G401 (cell line): Measurements from ENCODE around the gene COTL1. TPM values are rescaled to one million over a fixed set of nuclear protein-coding genes. Genes with fewer than 3 reads are reported as not detected.
"Not testable (repeated sequence)": the region's sequence is repeated elsewhere in the genome, so short reads cannot be mapped to it uniquely, and the experiment has no call there.

Experiments used
- DNase-seq: peaks from one replicate; pipeline ENCODE4 v3.0.0-alpha.2; 2015; ENCODE audit warnings: low spot score
- in situ Hi-C: cut with HindIII; loops from 2 replicates; pipeline ENCODE4 v1.10.0; 2016; ENCODE audit warnings: low sequenced_read_pairs, mixed read lengths
- total RNA-seq: library from RNA; depleted of rRNA; stranded (reverse); fragments of >200 nt; shearing (Covaris generic); gene quantifications from 2 replicates; pipeline ENCODE4 v1.2.3, GENCODE V29; 2014

COTL1 gene
- total RNA-seq, 1 experiment from 2014 or later: 79.9 TPM

- in situ Hi-C loops: no loop called here
- DNase-seq: peak; percentile 35
Observed at GRCh38 chr16:84647828-84648594, 30.1 kb upstream of the COTL1 start, which contains the start of gene KLHL36. KLHL36 (plus strand) TSS chr16:84648511; CDS start chr16:84650868, 2,357 bp downstream.

- DNase-seq: no peak
- in situ Hi-C loops: no loop called here
Observed at GRCh38 chr16:84643674-84644073, 25.8 kb upstream of the COTL1 start.

GRCh38 chr16:84643180-84643583, 25.3 kb upstream of the COTL1 start:
- in situ Hi-C loops: no loop called here
- no peak for DNase-seq

DNA sequence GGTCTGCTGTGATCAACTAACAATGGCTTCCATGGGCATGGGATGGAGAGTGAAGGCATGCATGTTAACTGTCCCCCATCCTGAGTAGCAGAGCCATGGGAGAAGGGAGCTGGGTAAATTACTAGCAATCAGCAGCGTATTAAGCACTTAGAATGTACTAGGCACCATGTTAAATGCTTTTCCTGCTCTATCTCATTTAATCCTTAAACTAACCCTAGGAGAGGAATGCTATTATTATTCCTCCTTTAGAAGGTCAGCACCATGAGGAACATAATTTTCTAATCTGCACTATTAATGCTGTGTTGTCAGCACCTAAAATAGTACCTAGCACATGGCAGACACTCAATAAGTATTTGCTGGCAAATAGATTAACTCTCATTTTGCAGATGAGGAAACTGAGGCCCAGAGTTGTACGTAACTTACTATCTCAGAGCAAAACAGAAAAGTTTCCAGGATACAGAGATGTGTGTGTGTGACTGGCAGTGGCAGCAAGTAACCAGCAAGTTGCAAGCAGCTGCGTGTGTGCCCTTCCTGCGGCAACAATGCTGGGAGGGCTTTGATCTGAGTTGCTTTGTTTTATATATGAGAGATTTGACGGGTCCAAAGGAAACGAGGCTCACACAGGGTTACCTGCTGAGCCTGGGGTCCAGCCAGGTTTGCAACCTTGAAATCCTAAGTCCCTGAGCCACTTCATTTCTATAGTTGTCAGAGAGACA, 23.9 kb upstream of the COTL1 start:
- no peak for DNase-seq
- in situ Hi-C loops: no loop called here

DNA sequence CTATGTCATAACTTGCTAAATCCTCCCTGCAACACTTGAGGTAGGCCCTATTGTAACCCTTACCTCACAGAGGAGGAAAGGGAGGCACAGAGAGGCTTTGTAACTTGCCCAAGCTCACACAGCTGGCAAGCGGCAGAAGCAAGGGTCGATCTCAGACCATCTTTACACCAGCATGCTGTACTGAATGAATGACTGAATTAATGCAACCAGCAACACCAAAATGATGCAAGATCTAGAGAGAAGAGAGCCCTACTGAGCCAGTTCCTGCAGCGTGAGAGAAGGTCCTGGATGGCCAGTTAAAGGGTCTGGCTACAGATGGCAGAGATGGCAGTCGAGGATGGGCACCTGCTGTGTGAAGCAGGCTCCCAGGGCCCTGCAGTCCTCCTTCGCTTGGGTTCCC, 22.3 kb upstream of the COTL1 start:
- in situ Hi-C loops: no loop called here
- no peak for DNase-seq

DNA sequence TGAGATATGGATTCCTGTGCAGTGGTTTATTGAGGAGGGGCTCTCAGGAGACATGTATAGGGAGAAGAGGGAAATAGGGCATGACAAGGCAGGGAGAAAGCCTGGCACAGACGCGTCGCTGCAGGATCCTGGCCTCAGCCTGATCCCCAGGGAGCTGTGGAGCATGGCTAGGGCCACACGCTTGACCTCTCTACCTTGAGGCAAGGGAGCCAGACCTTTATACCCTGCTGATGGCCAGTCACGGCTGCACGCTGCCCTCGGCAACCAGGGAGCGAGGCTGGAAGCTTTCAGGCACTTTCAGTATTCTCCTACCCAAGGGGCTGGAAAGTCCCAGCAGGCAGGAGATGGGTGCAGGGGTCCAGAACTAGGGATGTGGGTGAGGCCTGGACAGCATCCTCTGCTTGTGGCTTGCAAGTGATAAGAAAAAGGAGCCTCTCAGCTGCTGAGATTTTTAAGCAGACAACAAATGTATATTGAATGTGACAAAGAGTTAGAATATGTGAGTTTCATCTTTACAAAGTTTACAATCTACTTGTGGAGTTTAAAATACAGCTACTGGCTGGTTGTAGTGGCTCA, 20.4 kb upstream of the COTL1 start:
- no peak for DNase-seq
- in situ Hi-C loops: no loop called here

DNA sequence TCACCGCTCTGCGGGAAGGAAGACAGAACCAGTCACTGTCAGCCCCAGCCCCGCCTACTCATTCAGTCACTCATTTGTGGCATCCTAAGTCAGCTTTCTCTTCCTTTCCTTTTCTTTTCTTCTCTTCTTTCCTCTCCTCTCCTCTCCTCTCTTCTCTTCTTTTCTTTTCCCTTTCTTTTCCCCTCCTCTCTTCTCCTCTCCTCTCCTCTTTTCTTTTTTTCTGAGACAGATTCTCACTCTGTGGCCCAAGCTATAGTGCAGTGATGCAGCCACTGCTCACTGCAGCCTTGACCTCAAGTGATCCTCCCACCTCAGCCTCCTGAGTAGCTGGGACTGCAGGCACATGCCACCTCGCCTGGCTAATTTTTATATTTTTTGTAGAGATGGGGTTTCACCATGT, 19.8 kb upstream of the COTL1 start:
- in situ Hi-C loops: no loop called here

DNA sequence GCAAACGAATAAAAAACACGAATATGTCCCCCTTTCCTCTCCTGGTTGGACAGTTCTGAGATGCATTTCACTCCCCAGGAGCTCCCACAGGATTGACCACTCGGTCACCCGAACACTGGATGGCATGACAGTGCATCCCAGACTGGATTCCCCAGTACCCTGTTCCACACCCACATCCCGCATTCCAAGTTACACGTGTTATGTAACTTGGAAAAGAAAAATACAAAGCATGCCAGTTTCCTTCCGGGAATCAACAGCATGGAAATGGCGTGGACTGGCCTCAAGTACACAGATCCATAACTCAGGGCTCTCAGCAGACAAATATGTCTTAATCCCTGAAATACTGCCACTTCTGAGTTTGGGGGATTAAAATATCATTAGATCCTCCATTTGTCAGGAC, 17.8 kb upstream of the COTL1 start:
- in situ Hi-C loops: no loop called here
- no peak for DNase-seq

More for the DNA sequence above, 19.8 kb upstream of the COTL1 start:
- DNase-seq: no peak

GRCh38 chr16:84633622-84634021, 15.7 kb upstream of the COTL1 start:
- in situ Hi-C loops: no loop called here
- DNase-seq: peak; percentile 19

- in situ Hi-C loops, DNase-seq: not testable (repeated sequence)
Observed at GRCh38 chr16:84632862-84633261, 15.0 kb upstream of the COTL1 start.

DNA sequence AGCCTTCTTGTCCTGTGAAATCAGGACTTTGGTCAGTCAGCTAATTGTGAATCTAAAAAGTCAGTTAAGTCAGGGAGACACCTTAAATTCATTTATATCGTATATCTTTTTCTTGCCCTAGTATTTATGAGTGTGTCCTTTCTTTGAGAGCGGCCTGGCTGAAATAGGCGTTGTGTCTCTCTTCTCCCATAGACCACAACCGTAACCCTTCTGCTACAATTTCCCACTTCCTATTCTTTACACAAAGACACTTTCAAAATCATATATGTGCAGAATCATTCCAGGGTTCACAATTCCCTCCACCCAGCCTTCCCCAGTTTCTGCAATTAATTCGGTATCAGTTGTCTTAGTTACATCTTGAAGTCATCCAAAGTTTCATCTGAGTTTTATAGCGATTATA, 14.0 kb upstream of the COTL1 start:
- in situ Hi-C loops: no loop called here
- DNase-seq: no peak

- in situ Hi-C loops: no loop called here
- no peak for DNase-seq
Observed at GRCh38 chr16:84631153-84631466, 13.2 kb upstream of the COTL1 start.

GRCh38 chr16:84630446-84631152, 12.7 kb upstream of the COTL1 start:
- in situ Hi-C loops: no loop called here
- no peak for DNase-seq

DNA sequence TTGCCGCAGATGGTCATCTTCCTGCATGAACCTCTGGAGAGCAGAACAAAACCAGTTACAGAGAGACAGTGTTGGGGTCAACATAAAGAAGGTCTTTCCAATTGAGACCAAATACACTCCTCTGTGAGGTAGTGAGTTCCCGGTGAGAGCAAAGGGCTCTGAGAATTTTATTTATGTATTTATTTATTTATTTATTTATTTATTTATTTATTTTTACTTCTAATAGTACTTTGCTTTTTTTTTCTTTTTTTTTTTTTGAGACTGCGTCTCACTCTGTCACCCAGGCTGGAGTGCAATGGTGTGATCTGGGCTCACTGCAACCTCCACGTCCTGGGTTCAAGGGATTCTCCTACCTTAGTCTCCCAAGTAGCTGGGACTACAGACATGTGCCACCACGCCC, 12.1 kb upstream of the COTL1 start:
- DNase-seq: no peak
- in situ Hi-C loops: no loop called here

DNA sequence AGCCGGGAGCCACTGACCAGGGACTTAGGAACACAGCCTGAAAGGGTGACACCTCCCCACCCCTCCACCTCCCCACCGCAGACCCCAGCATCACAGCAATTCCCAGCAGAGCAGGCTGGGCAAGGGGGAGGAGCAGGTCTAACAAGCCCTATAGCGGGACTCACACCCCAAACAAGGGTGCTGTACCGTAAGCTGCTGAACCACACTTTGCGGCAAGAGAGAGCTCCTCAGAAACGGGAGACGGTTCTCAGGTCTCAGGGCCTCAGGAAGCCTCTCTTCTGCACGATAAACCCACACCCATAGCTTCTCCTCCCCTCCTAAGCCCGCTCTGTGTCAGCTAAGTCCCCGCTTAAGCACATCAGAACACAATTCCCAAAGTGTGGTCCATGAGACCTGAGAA, 11.7 kb upstream of the COTL1 start:
- in situ Hi-C loops: no loop called here
- no peak for DNase-seq

DNA sequence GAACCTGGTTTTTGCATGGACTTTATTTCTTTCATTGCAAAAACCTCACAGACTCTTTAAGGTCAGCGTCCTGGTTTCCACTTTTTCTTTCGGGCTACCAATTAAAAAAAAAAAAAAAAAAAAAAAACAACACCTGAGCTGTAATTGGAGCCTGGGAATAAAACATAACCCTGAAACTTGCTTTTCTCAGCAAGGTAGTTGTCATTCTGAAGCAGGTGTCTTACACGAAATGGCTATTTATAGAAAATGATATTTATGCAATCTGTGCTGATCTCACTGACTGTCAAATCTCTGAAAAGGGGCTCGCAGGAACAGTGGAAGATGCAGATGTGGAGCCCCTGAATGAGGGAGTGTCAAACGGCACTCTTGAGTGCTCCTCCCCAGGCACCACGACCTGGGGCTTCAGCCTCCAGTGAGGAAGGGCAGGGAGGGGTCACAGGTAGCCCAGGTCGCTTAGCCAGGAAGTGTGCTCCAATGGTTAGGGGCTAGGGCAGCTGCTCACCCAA, 10.4 kb upstream of the COTL1 start:
- in situ Hi-C loops: no loop called here
- no peak for DNase-seq

DNA sequence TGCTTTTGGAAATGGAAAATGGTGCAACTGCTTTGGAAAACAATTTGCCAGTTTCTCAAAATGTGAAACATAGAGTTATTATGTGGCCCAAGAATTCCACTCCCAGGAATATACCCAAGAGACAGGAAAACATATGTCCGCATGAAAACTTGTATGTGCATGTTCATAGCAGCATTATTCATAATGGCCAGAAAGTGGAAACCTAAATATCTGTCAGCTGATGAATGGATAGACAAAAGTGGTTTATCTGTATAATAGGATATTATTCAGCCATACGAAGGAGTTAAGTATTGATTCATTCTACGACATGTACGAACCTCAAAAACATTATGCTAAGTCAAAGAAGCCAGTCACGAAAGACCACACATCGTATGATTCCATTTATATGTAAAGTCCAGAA, 7.7 kb upstream of the COTL1 start:
- DNase-seq: no peak
- in situ Hi-C loops: no loop called here

DNA sequence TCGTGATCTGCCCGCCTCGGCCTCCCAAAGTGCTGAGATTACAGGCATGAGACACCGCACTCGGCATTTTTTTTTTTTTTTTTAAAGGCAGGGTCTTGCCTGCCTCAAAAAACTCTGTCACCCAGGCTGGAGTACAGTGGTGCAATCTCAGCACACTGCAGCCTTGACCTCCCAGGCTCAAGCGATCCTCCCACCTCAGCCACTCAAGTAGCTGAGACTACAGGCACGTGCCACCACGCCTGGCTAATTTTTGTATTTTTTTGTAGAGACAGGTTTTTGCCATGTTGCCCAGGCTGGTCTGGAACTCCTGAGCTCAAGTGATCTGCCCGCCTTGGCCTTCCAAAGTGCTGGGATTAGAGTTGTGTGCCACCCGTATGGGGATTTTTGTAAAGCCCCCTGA, 3.0 kb upstream of the COTL1 start:
- DNase-seq, in situ Hi-C loops: not testable (repeated sequence)

DNA sequence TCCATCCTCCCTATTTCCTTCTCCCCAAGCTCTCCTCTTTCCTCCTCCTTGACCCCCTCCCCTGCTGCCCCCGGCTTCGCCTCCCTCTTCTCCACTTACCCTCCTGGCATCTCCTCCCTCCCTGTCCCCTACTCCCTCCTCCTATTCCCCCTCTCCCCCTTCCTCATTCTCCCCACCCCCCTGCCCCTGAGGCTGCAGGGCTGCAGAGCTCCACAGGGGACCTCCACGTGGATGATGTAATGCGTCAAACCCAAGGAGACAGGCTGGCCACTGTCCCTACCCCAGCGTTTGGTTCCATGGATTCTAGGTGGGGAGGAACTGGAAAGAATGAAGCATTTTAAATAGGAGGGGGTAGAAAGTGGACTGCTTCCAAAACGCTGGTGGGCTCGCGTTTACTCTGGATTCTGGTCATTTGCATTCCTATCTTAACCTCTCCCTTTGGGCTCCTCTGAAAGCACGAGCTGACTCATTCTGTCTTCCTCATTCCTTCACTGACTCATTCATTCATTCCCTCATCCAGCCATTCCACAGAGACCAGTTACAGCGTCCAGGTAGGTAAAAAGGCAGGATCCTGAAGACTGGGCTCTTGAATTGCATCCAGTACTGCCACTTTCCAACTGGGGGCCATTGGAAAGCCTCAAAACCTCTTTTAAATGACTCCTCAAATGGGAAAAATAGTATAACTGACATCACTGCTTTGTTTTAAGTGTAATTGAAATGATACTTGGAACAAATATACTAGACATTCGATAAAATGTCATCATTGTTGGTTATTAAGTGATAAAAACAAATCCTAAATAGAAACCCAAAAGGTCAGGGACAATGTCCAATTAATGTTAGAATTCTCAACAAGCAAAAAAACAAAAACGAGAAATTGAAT, 943 bp upstream of the COTL1 start:
- in situ Hi-C loops: no loop called here

More for the DNA sequence above, 943 bp upstream of the COTL1 start:
- DNase-seq: peak; percentile 64
